OCI-LY3 (cell line): ENCODE results near the gene OR7C1.
"Not testable (repeated sequence)": the region's sequence is repeated elsewhere in the genome, so short reads cannot be mapped to it uniquely, and the experiment has no call there.

Source experiments
- CTCF ChIP-seq: fragments of 200-600, 300-600 bp; sonication (generic); IDR thresholded peaks from 2 replicates; pipeline ENCODE4 v1.5.1; 2014; ENCODE audit warnings: antibody characterized with exemption, low read length, low read depth
- EZH2phosphoT487 ChIP-seq: fragments of 200-600 bp; shearing (Covaris generic); IDR thresholded peaks from 2 replicates; pipeline ENCODE4 v1.6.1; 2018; ENCODE audit warnings: antibody characterized with exemption, mixed run types, low read depth

DNA sequence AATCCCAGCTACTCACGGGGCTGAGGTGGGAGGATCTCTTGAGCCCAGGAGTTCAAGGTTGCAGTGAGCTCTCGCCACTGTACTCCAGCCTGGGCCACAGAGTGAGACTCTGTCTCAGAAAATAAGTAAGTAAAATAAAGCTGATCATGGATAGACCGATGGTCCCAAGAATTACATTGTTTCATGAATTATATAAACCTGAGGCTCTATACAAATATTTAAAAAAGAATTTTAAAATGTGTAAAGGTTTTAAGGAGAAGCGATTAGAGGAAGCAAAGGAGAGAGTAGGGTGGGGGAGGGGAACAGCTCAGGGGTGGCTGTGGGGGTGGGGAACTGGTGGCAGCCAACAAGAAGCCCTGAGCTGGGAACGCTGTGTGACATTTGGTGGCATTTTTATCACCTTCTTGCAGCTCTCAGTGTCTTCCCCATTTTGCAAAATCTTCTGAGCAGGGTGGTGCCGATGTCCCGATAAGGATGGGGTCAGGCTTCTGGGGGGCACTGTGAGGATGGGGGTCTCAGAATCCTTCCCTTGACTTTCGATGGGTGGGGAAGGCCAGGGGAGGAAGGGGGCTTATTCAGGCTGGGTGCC, 51.5 kb downstream of the OR7C1 start:
- TF ChIP-seq CTCF, EZH2phosphoT487: not testable (repeated sequence)
